Stimulated activated CD8-positive, alpha-beta memory T cell treated with anti-CD3 and anti-CD28 coated beads, Interleukin-12 subunit alpha, Interleukin-12 subunit beta, amount 100 ng/mL, for 24 hours (primary cell): ENCODE data around the gene SKP1.
"Not testable (repeated sequence)": the region's sequence is repeated elsewhere in the genome, so short reads cannot be mapped to it uniquely, and the experiment has no call there.

ENCODE experiments used
- DNase-seq: peaks from one replicate; pipeline ENCODE4 v3.0.0-alpha.2; 2020; ENCODE audit errors: extremely low read depth

The SKP1 gene

DNA sequence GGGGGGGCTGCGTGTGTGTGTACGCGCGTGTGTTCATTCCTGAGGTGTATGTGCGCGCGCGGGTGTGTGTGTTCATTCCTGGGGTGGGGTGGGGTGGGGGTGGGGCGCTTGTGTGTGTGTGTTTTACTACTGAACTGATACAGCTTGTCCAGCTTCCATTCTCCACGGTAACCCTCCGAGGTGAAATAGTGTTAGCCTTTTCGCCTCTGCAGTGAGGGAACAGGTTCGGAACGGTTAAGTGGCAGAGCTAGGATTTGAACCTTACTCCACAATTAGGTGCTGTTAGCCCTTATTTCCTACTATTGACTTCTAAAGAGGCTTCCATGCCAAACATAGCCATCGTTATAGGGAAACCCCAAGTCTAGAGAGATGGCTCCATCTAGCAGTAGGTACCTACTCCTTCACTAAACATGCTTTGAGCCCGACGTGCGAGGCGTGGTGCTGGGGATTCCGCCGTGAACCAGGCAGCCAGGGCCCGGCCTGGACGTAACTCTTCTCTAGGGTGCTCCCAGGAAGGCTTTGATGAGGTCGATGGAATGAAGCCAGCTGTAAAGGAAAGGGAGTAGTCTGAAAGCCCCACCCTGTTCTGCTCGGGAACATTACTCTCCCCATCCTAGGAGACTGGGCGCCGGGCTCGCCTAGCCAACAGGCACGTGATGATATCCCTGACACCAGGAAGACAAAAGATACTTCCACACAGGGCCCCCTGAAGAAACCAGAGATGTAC lies 782 bp upstream of the SKP1 start:
- DNase-seq: peak; percentile 24

GRCh38 chr5:134175921-134176510 lies 734 bp downstream of the SKP1 start:
- DNase-seq: no peak

DNA sequence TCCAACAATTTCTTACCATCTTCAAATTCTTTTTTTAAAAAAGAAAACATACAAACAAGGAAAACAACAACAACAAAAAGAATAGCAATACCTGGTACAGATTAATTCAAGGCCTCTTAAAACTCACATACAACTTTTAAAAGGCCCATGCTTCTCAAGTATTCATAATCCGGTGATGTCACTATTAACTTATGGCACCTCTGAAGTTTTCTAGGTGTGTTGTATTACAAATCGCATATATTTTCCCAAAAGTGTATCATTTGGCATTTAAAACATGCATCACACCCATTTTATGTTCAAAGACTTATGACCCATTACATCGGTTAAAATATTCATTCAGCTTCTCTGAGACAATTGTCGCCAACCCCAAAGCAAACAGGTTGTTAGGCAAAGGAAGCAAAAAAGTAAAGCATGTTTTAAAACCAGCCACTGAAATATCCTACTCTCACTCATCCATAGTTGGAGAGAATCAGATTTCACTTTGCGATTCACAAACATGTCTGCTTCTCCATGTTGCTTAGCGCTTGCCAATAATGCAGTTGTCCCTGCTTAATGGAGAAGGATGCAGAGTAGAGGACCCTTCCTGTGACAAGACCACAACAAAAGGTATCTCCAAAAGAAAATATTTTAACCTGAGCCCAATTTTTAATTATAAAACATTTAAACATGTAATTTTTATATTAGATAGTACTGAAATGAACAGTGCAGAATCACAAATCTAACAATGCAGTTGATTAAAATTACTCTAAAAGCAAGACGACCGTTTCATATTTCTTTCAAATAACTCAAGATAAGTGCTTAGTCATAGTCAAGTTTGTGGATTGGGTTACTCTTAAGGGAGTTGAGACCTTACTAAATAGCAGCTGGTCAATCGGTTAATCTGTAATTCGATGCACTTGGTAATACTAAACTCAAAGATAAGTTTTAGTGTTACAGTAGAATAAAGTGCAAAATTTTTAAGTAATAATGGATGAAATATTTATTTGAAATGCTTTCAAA lies 1.6 kb downstream of the SKP1 start:
- no peak for DNase-seq

GRCh38 chr5:134171972-134172371 lies 4.8 kb downstream of the SKP1 start:
- no peak for DNase-seq

- no peak for DNase-seq
Observed at GRCh38 chr5:134162592-134162991, 14.2 kb downstream of the SKP1 start.

DNA sequence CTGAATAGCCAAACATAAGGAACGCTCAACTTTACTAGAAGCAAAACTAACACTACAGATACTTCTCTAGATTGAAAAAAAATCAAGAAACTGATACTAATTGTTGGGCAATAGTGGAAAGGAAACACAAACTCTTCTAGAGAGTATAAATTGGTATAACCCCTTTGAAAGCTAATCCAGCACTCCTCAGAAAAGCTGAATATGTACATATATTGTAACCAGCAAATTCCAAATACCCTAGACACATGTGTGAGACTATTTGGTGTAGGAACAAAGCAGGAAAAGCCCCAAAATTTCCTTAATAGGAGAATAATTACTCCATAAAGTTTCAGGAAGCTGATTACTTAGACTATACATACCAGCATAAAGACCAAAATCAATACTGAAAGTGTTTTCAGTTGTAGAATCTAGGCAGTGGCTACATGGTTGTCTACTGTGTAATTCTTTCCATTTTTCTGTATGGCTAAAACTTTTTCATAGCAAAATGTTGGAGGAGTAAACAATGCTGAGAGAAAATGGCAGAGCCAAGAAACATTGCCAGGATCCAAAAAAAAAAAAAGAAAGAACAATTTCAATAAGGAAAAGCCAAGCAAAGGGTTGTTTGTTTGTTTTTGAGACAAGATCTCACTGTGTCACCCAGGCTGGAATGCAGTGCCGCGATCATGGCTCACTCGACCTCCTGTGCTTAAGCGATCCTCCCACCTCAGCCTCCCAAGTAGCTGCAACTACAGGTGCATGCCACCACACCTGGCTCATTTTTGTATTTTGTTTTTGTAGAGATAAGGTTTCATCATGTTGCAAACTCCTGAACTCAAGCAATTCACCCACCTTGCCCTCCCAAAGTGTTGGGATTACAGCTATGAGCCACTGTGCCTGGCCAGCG lies 15.0 kb downstream of the SKP1 start:
- no peak for DNase-seq

GRCh38 chr5:134153657-134154056 lies 23.1 kb downstream of the SKP1 start:
- no peak for DNase-seq

DNA sequence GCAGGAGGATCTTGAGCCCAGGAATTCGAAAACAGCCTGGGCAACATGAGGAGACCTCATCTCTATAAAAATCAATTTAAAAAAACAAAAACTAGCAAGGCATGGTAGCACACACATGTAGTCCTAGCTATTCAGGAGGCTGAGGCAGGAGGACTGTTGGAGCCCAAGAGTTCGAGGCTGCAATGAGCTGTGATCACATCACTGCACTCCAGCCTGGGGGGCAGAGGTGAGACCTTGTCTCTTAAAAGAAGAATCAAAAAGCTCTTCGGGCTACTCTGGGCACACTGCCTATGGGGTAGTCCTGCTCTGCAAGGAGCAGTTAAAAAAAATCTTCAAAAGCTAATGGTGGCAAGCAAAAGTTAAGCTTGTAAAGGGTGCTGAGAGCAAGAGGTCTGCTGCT lies 23.5 kb downstream of the SKP1 start:
- DNase-seq: no peak

DNA sequence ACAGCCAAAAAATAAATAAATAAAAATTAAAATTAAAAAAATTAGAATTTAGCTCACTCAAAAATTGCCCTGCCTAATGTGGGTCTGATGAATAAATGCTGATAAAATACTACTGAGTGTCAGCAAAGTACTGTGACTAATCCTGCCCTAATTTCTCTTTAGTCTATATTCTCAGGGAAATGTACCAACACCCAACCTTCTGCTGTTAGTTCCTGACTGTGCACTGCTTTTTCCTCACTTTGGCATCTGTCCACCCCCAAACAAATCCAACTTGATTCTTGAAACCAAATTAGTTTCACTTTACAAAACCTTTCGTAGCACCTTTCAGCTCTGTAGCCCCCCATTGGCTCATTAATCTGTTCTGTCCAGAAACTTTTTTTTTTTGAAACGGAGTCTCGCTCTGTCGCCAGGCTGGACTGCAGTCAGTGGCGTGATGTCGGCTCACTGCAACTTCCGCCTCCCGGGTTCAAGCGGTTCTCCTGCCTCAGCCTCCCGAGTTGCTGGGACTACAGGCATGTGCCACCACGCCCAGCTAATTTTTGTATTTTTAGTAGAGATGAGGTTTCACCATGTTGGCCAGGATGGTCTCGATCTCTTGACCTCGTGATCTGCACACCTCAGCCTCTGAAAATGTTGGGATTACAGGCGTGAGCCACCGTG lies 24.4 kb downstream of the SKP1 start:
- not testable (repeated sequence) for DNase-seq

GRCh38 chr5:134151723-134152122 lies 25.0 kb downstream of the SKP1 start:
- DNase-seq: no peak

DNA sequence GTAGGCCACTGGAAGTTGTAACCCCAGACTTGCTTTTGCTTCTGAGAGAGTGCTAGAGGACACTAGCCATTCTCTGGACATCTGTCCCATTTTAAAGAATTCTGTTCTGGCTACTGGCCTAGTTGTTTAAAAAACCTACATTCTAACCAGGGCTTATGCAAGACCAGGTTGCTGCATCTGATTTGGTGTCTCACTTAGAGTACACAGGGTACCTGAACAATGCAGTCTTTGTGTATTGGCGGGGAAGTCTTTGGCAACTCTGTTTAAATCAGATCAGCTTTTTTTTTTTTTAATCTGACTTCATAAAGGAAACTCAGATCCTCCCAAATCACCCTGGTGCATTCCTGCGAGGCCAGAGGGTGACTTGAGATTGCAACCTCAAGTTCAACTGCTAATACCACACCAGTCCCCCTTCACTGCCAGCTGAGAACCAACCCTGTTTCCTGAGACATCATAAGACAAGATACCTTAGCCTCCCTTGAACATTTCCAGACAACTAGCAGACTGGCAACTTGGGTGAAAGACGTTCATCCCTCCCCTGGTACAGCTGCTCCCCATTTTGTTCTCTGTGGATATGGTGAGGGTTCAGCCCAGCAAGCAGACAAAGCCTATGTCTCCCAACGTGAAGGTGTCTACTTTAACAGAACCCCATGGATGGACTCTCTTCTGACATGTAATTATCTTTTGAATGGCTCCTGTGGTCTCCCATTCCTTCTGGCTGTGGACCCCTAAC lies 27.0 kb downstream of the SKP1 start:
- no peak for DNase-seq

- no peak for DNase-seq
Observed at GRCh38 chr5:134148986-134149539, 27.7 kb downstream of the SKP1 start.

GRCh38 chr5:134148316-134148715 lies 28.4 kb downstream of the SKP1 start:
- no peak for DNase-seq

DNA sequence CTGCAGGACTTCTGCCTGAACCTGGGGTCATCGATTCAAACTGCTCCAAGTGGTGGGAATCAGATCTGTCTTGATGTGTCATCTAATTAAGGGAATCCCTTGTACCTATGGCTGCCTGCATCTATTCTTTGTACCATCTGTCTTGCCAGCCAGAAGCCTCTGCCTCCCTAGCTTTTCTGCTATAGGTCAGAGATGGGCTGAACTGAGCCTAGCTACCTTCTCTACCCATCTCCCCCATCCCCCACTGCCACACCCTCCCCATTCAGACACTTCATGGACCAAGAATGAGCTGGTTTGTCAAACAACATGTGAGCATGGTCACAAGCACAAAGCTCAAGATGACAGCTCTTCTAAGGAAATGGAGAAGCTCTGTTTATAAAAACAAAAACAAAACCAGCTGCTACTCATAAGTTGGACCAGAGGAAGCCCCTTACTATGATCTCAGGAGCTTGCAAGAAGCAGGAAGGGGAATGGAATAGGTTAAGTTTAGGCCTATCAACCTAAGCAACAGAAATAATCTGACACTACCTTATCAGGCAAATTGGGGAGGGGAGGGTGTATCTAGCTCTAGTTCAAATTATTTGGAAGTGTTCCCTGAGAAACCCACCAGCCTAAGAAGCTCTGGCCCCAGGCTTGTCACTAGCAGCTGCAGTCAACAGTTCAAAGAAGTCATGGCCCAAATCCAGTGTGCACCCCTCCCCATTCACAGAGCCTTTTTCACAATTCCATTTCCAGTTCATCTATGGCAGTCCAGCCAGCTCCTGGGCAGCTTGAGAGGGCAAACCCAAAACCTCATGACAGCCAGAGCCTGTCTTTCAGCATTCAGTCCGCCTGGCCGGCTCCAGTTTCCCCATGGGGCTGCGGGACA lies 29.9 kb downstream of the SKP1 start:
- no peak for DNase-seq

DNA sequence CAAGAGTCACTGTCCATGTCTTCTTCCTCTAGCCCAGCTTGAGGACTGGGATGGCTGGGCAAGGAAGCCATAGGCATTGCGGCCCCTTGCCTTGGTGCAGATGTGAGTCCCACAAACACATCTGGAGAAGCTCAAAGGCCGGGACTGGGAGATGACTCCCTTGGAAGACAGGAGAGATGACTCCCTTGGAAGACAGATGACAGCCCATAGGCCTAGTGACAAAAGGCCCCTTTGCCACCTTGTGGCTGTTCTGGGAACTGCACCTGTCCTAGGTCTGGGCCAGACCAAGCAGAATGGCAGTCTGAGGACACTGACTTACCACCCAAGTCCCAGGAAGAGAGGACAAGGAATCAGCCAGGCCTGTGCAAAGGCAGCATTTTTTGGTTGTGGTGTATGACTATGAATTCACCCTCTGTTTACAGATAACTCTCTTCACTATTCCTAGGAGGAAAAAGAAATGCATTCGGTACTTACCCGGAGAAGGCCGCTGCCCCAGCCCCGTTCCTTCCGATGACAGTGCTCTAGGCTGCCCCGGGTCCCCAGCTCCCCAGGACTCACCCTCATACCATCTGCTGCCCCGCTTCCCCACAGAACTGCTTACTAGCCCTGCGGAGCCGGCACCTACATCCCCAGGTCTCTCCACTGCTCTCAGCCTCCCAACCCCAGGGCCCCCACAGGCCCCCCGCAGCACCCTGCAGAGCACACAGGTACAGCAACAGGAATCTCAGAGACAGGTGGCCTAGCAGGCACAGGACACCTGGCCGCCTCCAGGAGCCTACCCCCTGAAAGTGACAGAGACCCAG lies 30.8 kb downstream of the SKP1 start:
- DNase-seq: peak; percentile 57

DNA sequence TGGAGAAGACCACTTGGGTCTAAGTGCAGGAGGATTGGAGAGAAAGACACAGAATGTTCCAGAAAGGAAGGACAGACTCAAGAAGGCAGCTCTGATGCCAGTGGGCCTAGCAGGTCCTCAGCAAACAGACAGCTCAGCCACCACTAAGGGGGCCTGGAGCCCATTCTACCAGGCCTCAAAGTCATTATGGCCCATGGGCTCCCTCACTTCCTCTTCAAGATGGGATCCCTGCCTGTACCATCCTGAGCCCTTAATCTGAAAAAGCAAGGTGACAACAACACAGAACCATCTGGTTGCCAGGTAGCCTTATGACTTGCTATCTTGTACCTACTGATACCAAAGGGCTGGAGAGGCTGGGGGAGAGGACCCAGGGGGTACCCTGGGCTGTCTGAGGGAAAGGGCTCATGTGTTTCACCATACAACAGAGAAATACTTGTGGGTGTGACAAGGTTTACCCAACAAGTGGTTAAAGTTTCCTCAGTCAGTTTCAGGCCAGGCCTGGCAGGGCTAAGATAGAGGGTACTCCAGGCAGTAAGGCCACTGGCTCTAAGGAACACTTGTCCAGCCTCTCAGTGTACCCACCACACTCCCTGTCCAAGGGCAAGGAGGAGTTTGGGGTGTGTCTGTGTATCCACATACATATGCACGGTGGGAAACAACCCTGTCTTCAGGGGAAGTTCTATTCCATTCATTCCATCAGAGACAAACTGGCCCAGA lies 31.6 kb downstream of the SKP1 start:
- DNase-seq: no peak
